NB4 (cell line): ENCODE measurements around the gene CBY2.

ENCODE experiments used
- DNase-seq: peaks from one replicate; pipeline ENCODE4 v3.0.0; 2010; ENCODE audit warnings: low read depth
- H3K4me3 ChIP-seq: one replicate; pipeline ENCODE4 v1.5.1; 2011; ENCODE audit warnings: mild to moderate bottlenecking, low read depth, low read length, moderate library complexity
- CTCF ChIP-seq: IDR thresholded peaks from one replicate; pipeline ENCODE4 v1.5.1; 2012; ENCODE audit warnings: low read depth, low read length
- MAX ChIP-seq: IDR thresholded peaks from 2 replicates; pipeline ENCODE4 v1.6.1; 2011; ENCODE audit warnings: low read depth, low read length
- MYC ChIP-seq: IDR thresholded peaks from 2 replicates; pipeline ENCODE4 v1.6.1; 2011; ENCODE audit warnings: low read depth, low read length
- POLR2A ChIP-seq: IDR thresholded peaks from 2 replicates; pipeline ENCODE4 v1.6.1; 2011; ENCODE audit warnings: mild to moderate bottlenecking; ENCODE audit not compliant: insufficient read length; ENCODE audit errors: extremely low read depth

The CBY2 gene

GRCh38 chr13:45742985-45743384 is 40.9 kb downstream of the CBY2 start:
- DNase-seq = no peak
- no peak overlapping the region for H3K4me3 ChIP-seq
- TF ChIP-seq POLR2A = no peak
- TF ChIP-seq MAX = no peak
- no peak for TF ChIP-seq CTCF

GRCh38 chr13:45744979-45745378 is 42.9 kb downstream of the CBY2 start:
- DNase-seq = no peak
- H3K4me3 ChIP-seq = no peak overlapping the region
- TF ChIP-seq MAX (no peak), MYC (no peak), POLR2A (no peak), CTCF (no peak)

GRCh38 chr13:45747071-45747470 is 45.0 kb downstream of the CBY2 start:
- DNase-seq = peak; percentile 62
- H3K4me3 ChIP-seq = no peak overlapping the region
- TF ChIP-seq MYC = peak; percentile 76; the same call in 1 of the 2 replicates
- no peak for TF ChIP-seq CTCF
- no peak for TF ChIP-seq POLR2A
- peak; percentile 80 for TF ChIP-seq MAX

- H3K4me3 ChIP-seq = no peak overlapping the region
- no peak for DNase-seq
- TF ChIP-seq MYC = no peak
- TF ChIP-seq POLR2A = no peak
- no peak for TF ChIP-seq MAX
- no peak for TF ChIP-seq CTCF
These were observed 47.0 kb downstream of the CBY2 start for GRCh38 chr13:45748941-45749759.

- DNase-seq = no peak
- TF ChIP-seq CTCF (no peak), MYC (no peak), POLR2A (no peak), MAX (no peak)
- no peak overlapping the region for H3K4me3 ChIP-seq
These were observed 48.4 kb downstream of the CBY2 start for GRCh38 chr13:45750566-45750965.
